Measurements from ENCODE around the gene ZFAND5. TPM values are rescaled to one million over a fixed set of nuclear protein-coding genes. Genes with fewer than 3 reads are reported as not detected.

The ZFAND5 gene
- polyA plus RNA-seq, 3 donors: 178 to 202 (median 189) TPM

Other genes with a start within 250 kb of the ZFAND5 start
- under 1 TPM; 0.28 to 0.55 (median 0.34) TPM for gene GDA, start 215.8 kb downstream of the ZFAND5 start, polyA plus RNA-seq (ENCODE audit: insufficient read length in 3 of 3)
- gene TMC1, start 156.4 kb upstream of the ZFAND5 start, polyA plus RNA-seq (ENCODE audit: insufficient read length in 3 of 3): 1 to 10 TPM in 2 of 3 donors, under 1 TPM in 1; 0.99 to 1.3 (median 1.2) TPM

Data from renal pelvis (tissue), 3 donors.